8988T (cell line): ENCODE measurements around the gene MEI1.

ENCODE experiments used
- DNase-seq: peaks from one replicate; pipeline ENCODE4 v3.0.0; 2011

Gene MEI1

DNA sequence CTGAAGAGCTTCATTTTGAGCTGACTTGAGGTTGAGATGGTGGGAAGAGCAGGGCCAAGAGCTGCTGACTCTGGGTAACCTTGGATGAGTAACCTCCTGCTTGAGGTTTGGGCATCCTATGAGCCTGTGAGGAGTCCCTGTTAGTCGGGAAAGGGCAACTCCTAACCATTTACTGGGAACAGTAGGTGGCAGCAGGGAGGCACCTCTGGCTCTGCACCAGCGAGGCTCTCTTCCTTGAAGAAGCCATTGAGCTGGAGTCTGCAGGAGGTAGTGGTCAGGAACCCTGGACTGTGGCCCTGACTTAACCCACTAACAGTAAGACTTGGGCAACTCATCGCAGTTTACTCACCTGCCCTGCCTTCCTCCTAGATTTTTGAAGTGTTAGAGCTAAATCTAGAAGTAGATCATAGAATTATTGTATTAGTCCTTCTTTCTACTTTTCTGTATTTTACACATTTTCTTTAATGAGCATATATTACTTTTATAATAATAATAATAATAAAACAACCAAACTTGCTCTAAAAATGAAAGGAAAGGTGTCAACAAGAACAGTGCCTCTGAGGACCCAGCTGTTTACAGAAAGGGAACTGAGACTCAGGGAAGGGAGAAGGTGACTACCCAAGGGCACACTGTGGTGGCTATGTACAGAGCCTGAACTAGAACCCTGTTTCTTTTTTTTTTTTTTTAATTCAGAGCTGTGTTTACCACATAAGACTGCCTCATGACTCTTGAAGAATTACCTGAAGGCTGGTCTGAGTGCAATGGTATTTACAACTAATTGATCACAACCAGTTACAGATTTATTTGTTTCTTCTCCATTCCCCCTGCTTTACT, 47.5 kb downstream of the MEI1 start:
- DNase-seq = peak; percentile 47

GRCh38 chr22:41752011-41752970, 53.0 kb downstream of the MEI1 start:
- no peak for DNase-seq

GRCh38 chr22:41753984-41754383, 54.7 kb downstream of the MEI1 start:
- DNase-seq = no peak

DNA sequence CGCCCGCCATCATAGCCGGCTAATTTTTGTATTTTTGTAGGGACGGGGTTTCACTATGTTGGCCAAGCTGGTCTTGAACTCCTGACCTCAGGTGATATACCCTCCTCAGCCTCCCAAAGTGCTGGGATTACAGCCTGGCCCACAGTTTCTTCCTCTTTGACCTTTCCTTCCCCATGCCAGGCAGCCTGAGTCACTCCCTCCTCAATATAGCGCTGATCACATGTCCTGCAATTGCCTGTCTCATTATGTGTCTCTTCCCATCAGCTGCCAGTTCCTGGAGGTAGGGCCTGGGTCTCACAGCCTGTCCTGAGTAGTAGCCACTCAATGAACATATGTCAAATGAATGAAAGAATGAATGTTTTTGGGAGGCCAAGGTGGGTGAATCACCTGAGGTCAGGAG, 58.2 kb downstream of the MEI1 start:
- no peak for DNase-seq

- no peak for DNase-seq
Measured at GRCh38 chr22:41758231-41758630, 58.9 kb downstream of the MEI1 start.

DNA sequence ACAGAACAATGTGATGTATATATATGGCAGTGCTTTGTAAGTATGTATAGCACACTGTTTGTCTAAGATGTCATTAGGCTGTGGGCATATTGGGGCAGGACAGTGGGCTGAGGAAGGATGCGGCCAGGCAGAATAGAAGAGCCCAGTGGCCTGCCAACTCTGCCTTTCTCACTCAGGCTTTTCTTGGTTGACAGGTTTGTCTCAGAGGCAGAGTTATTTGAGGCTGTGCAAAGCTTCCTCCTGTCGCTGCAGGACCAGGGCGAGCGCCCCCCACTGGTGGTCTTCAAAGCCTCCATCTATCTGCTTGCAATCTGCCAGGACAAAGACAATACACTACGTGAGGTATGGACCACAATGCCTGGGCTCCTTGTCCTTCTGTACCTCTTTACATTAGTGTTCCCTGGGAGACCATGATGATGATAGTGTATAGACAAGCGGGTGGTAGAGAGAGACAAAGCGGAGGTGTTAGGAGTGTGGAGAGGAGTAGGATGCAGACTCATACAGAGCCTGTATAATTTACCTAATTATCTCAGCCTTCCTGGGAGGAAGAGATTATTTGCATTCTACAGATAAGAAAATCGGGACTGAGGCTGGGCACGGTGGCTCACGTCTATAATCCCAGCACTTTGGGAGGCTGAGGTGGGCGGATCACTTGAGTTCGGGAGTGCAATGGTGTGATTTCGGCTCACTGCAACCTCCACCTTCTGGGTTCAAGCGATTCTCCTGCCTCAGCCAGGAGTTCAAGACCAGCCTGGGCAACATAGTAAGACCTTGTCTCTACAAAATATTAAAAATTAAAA, 63.9 kb downstream of the MEI1 start:
- no peak for DNase-seq

- no peak for DNase-seq
Measured at GRCh38 chr22:41766476-41766875, 67.2 kb downstream of the MEI1 start.

GRCh38 chr22:41768430-41768829, 69.1 kb downstream of the MEI1 start:
- no peak for DNase-seq

DNA sequence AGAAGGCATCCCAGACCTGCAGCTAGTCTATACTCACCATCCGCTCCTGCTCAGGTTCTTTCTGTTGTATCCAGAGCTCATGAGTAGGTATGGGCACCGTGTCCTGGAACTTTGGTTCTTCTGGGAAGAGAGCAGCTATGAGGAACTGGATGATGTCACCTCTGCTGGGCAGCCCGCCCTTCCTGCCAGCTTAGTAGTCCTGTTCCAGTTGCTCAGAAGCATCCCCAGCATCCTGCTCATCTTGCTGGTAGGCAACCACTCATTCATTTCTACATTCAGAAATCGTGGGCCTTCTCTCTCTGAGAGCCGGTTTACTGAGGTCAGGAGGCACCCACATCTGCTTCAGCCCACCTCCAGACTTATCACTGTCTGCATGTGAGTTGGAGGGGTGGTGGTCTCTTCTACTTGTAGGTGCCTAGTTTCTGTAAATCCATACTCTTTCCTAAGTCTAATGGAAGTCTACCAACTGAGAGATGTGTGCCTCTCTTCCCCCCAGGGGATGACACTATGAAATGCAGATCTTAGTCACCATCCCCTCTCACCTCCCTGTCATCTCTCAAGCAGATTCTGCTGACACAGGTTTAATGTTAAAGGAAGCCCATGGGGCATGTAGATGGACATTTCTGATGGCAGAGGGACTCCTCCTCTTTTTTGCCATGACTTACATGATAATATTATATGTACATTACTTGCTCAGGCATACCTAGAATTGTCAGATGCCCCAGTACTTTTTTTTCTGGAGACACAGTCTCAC, 71.6 kb downstream of the MEI1 start:
- no peak for DNase-seq

GRCh38 chr22:41772198-41772597, 72.9 kb downstream of the MEI1 start:
- no peak for DNase-seq

GRCh38 chr22:41772645-41773044, 73.3 kb downstream of the MEI1 start:
- DNase-seq = no peak

DNA sequence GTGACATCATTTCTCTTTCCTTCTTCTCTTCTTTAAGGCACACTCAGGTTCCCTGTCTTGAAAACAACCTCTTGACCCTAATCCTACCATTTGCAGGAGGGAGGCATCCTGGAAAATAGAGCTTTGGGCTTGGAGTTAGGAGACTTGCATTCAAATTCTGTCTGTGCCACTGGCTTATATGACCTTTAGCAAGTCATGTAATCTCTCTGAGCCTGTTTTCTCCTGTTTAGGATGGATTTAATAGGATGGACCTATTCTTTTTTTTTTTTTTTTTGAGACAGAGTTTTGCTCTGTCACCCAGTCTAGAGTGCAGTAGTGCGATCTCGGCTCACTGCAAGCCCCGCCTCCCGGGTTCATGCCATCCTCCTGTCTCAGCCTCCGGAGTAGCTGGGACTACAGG, 76.0 kb downstream of the MEI1 start:
- no peak for DNase-seq

DNA sequence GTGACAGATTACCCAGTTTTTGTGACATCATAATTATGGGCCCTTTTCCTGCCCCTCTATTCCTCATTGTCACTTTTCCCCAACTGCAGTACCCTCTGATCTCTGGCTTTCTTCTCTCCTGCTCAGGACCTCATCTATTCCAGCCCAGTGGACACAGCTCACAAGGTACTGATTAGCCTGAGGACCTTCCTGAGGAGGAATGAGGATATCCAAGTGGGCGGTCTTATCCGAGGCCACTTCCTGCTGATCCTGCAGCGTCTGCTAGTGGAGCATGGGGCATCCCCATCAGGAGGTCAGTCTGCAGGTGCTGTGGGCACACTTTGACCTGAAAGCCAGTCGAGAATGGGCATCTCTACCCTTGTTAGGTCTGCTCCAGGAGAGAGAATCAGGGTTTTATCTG, 76.7 kb downstream of the MEI1 start:
- no peak for DNase-seq

GRCh38 chr22:41776381-41776780, 77.1 kb downstream of the MEI1 start:
- no peak for DNase-seq

GRCh38 chr22:41777749-41778425, 78.6 kb downstream of the MEI1 start:
- DNase-seq = no peak

- DNase-seq = no peak
Measured at GRCh38 chr22:41779929-41780505, 80.7 kb downstream of the MEI1 start.

DNA sequence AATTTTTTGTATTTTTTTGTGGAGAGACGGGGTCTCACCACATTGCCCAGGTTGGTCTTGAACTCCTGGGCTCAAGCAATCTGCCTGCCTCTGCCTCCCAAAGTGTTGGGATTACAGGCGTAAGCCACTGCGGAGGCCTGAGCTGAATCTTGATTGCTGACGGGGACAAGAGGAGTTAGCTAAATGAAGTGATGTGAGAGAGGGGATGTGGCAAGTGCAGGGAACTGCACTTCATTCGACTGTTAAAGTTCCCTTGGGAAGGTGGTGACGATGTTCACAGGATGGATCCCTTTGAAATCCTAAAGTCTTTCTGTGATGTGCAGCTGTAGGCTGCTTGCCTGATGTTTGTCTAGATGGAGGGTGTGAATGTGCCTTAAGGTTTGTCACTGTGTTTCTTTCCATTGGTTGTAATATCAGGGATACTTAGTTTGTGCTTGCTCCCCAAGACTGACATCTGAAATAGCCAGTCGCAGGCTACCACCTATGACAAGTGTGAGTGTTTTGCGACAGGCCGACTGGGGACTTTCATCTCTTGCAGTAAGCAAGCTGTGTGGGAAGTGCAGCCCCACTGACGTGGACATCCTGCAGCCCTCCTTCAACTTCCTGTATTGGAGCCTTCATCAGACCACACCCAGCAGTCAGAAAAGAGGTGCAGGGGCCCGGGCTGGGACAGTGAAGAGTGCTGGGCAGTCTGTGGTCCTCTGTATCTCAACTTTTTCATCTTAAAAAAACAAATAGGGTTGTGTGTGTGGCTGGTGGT, 81.6 kb downstream of the MEI1 start:
- DNase-seq = no peak

DNA sequence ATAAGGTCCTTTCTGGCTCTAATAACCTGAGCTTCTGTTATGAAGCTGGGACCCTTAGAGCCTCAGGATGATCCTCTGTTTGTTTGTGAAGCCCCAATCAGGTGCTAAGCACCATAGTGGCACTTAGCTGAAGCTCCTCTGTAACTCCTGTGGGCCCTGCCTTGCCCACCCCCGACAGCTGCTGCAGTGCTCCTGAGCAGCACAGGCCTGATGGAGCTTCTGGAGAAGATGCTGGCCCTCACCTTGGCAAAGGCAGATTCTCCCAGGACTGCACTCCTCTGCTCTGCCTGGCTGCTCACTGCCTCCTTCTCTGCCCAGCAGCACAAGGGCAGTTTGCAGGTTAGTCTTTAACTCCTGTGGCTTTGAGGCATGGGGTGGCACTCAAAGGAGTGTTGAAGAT, 82.2 kb downstream of the MEI1 start:
- no peak for DNase-seq

GRCh38 chr22:41782316-41782715, 83.0 kb downstream of the MEI1 start:
- DNase-seq = no peak

GRCh38 chr22:41782751-41783150, 83.4 kb downstream of the MEI1 start:
- DNase-seq = no peak

DNA sequence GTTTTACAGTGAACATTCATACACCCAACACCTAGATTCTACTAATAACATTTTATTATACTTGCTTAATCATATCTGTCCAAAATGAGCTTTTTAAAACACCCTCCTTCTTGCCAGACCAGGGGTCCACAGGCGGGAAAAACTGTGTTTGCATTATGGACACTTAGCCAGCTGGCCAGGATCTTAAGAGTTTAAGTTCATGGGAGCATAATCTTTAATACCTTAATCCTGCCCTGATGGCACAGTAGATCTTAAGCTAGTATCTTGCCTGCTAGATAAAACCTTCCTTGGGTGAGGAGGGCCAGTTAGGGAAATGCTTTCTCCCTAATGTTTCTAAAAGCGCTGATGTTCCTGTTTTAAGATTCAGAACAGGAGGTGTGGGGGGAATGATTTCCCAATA, 88.0 kb downstream of the MEI1 start:
- no peak for DNase-seq
